ENCODE results near the gene ZC3H18.

ZC3H18 gene

DNA sequence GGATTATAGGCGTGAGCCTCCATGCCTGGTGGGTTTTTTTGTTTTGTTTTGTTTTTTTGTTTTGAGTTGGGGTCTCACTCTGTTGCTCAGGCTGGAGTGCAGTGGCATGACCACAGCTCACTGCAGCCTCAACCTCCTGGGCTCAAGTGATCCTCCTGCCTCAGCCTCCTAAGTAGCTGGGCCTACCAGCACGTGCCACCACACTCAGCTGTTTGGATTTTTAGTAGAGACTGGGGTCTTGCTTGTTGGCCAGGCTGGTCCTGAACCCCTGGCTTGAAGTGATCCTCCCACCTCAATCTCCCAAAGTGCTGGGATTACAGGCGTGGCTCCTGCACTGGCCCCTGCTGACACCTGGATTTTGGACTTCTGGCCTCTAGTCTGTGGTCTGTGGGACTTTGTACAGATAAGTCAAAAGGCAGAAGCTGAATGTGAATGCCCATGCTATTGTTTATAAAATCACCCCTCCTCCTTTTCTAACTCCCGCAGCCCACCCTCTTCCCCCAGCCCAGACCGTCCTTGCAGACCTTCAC lies 110.4 kb downstream of the ZC3H18 start:
- H3K9me3 ChIP-seq = no peaks in the 10 kb centered on the region
- TF ChIP-seq, protein P1, sequence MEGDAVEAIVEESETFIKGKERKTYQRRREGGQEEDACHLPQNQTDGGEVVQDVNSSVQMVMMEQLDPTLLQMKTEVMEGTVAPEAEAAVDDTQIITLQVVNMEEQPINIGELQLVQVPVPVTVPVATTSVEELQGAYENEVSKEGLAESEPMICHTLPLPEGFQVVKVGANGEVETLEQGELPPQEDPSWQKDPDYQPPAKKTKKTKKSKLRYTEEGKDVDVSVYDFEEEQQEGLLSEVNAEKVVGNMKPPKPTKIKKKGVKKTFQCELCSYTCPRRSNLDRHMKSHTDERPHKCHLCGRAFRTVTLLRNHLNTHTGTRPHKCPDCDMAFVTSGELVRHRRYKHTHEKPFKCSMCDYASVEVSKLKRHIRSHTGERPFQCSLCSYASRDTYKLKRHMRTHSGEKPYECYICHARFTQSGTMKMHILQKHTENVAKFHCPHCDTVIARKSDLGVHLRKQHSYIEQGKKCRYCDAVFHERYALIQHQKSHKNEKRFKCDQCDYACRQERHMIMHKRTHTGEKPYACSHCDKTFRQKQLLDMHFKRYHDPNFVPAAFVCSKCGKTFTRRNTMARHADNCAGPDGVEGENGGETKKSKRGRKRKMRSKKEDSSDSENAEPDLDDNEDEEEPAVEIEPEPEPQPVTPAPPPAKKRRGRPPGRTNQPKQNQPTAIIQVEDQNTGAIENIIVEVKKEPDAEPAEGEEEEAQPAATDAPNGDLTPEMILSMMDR (IDR thresholded peaks at IDR 0.05) = no peak
- DNase-seq = no peak
- intact Hi-C loops (cut with DNase I; ENCODE audit: low total_unique reads) = no loop called here
- H3K4me3 ChIP-seq = no peak overlapping the region
- H3K27ac ChIP-seq = no peak overlapping the region
- peaks cover 0 to 77% of the 10 kb centered on the region in 2 donors for H3K27me3 ChIP-seq
- no peaks in the 10 kb centered on the region for H3K36me3 ChIP-seq
- peaks cover 0 to 6% (median 4%) of the 10 kb centered on the region in 4 donors for H3K4me1 ChIP-seq

DNA sequence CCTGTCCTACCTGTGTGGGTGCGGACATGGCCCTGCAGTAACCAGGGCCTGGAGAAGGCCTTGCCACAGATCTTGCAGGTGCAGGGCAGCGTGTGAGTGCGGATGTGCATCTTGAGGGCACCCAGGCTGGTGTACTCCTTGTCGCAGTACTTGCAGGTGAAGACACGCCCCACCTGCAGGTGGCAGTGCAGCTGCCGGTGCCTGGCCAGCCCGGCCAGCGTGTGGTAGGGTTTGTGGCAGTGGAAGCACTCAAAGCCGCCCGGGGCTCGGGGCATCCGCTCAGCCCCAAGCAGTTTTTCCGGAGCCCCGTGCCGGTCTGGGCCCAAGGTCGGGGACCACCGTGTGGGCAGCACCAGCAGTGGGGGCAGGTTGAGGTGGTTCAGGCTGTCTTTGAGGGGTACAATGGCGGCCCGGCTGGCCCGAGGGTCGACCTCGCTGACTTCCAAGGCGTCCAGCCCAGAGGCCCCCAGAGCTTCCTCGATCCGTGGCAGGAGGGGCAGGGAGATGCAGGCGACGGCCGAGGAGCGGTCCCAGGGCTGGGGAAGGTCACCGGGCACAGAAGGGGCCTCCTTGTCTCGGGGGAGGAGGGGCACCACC lies 111.0 kb downstream of the ZC3H18 start:
- no peak overlapping the region for H3K4me3 ChIP-seq
- no peaks in the 10 kb centered on the region for H3K9me3 ChIP-seq
- TF ChIP-seq, protein P1 (IDR thresholded peaks at IDR 0.05) = no peak
- H3K27ac ChIP-seq = no peak overlapping the region
- DNase-seq = no peak
- peaks cover 2 to 83% of the 10 kb centered on the region in 2 donors for H3K27me3 ChIP-seq
- intact Hi-C loops (cut with DNase I; ENCODE audit: low total_unique reads) = no loop called here
- H3K4me1 ChIP-seq = peaks cover 0 to 12% (median 9%) of the 10 kb centered on the region in 4 donors
- no peaks in the 10 kb centered on the region for H3K36me3 ChIP-seq
